OCI-LY1 (cell line): Measurements from ENCODE around the gene CHMP2A.
"Not testable (repeated sequence)": the region's sequence is repeated elsewhere in the genome, so short reads cannot be mapped to it uniquely, and the experiment has no call there.

ENCODE experiments used
- H2AFZ ChIP-seq: fragments of 200-600 bp; sonication (generic), shearing (Covaris generic); 2 replicates; pipeline ENCODE4 v1.6.0; 2014; ENCODE audit warnings: antibody characterized with exemption, mild to moderate bottlenecking, low read length
- H3F3A ChIP-seq: fragments of 200-600 bp; sonication (generic), shearing (Covaris generic); 2 replicates; pipeline ENCODE4 v1.6.0; 2014; ENCODE audit warnings: mild to moderate bottlenecking, antibody characterized with exemption, low read length, moderate library complexity; ENCODE audit not compliant: insufficient read depth
- H3K27ac ChIP-seq: fragments of 200-600 bp; sonication (generic); 2 replicates; pipeline ENCODE4 v1.5.1; 2014; ENCODE audit warnings: low read length, mixed run types, mild to moderate bottlenecking, low read depth; ENCODE audit not compliant: poor library complexity, severe bottlenecking
- H3K27me3 ChIP-seq: fragments of 200-600 bp; sonication (generic); 2 replicates; pipeline ENCODE4 v1.6.0; 2014; ENCODE audit warnings: antibody characterized with exemption, mild to moderate bottlenecking, low read length, moderate library complexity; ENCODE audit not compliant: insufficient read depth
- H3K36me3 ChIP-seq: fragments of 200-600 bp; sonication (generic); 2 replicates; pipeline ENCODE4 v1.6.1; 2014; ENCODE audit warnings: mild to moderate bottlenecking, antibody characterized with exemption, low read length, moderate library complexity, mixed read lengths; ENCODE audit not compliant: insufficient read depth
- H3K4me1 ChIP-seq: fragments of 200-600 bp; sonication (generic); 2 replicates; pipeline ENCODE4 v1.5.1; 2014; ENCODE audit warnings: mild to moderate bottlenecking, low read length, moderate library complexity; ENCODE audit not compliant: insufficient read depth, severe bottlenecking
- H3K4me2 ChIP-seq: fragments of 200-600 bp; sonication (generic), shearing (Covaris generic); 2 replicates; pipeline ENCODE4 v1.6.1; 2014; ENCODE audit warnings: low read length
- H3K4me3 ChIP-seq: fragments of 200-600 bp; sonication (generic); 2 replicates; pipeline ENCODE4 v1.5.1; 2014; ENCODE audit warnings: low read length, low read depth, mild to moderate bottlenecking, mixed read lengths; ENCODE audit not compliant: poor library complexity, severe bottlenecking
- H3K79me2 ChIP-seq: fragments of 200-600 bp; shearing (Covaris generic); 2 replicates; pipeline ENCODE4 v1.6.1; 2016; ENCODE audit warnings: mixed run types, low read length, mixed read lengths; ENCODE audit not compliant: insufficient read depth
- H3K9ac ChIP-seq: fragments of 200-600 bp; sonication (generic), shearing (Covaris generic); 2 replicates; pipeline ENCODE4 v1.6.1; 2014; ENCODE audit warnings: mild to moderate bottlenecking, low read length, mixed read lengths
- H3K9me2 ChIP-seq: fragments of 200-600 bp; sonication (generic), shearing (Covaris generic); 2 replicates; pipeline ENCODE4 v1.6.1; 2014; ENCODE audit warnings: low read depth, mild to moderate bottlenecking, low read length, mixed read lengths
- H3K9me3 ChIP-seq: fragments of 200-600 bp; shearing (Covaris generic); 2 replicates; pipeline ENCODE4 v1.6.1; 2014; ENCODE audit warnings: low read length, mixed read lengths
- H4K20me1 ChIP-seq: fragments of 200-600 bp; sonication (generic), shearing (Covaris generic); 2 replicates; pipeline ENCODE4 v1.6.0; 2016; ENCODE audit warnings: mild to moderate bottlenecking, low read length; ENCODE audit not compliant: insufficient read depth
- EZH2 ChIP-seq: fragments of 200-600 bp; sonication (generic), shearing (Covaris generic); IDR thresholded peaks from 2 replicates; pipeline ENCODE4 v1.8.0; 2017; ENCODE audit warnings: borderline replicate concordance, mixed run types, mild to moderate bottlenecking, antibody characterized with exemption, low read length, moderate library complexity, mixed read lengths
- TF ChIP-seq, protein P1 (sequence below): fragments of 200-600 bp; sonication (generic), shearing (Covaris generic); IDR thresholded peaks from 2 replicates; pipeline ENCODE4 v1.5.1; 2017; ENCODE audit warnings: mild to moderate bottlenecking, antibody characterized with exemption, low read length, moderate library complexity, mixed read lengths

The CHMP2A gene

DNA sequence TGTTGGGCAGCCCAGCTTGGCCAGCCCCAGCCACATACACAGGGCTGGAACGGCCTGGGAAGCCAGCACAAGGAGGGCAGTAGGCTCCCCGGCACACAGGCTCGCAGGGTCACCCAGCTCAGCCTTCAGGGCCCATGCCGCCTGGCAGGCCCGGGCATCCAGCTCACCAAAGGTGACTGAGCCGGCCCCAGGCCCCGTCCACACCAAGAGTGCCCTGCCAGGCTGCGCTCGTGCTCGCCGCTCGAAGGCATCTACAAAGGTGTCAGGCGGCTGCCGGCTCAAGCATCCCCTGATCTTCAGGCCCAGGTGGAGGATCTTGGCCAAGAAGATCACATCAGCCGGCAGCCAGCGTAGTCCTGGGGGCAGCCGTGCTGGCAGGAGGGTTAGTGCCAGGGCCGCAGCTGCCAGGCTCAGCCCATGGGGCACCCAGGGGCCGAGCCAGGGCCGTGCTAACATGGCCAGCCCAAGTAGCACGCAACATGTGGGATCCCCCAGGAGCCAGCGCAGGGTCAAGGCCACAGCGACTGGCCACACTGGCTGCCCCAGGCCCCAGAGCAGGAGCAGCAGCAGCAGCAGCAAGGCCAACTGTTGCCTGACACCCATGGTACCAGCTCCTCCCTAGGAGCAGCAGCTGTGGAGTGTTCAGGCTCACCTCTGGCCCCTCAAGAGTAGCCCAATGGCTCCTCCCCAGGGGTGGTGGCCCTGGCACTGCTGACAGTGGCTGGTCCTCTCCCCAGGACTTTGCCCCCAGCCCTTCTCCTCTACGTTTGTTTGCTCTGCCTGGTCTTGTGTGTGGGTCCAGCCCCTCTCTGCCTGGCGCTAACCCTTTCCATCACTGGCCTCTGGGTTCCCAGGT, 43.3 kb downstream of the CHMP2A start, which contains the start of gene SLC27A5:
Gene SLC27A5 (minus strand): TSS at position 640 of the 856 bp plus-strand sequence. CDS start 37 bp downstream, at position 603.
- no peaks in the 10 kb centered on the region for H3F3A ChIP-seq
- no peak within 1 kb of the TSS for H3K9ac ChIP-seq
- H3K4me1 ChIP-seq: peaks cover 31% of the 10 kb centered on the region
- H3K27ac ChIP-seq: no peak within 1 kb of the TSS
- TF ChIP-seq, protein P1, sequence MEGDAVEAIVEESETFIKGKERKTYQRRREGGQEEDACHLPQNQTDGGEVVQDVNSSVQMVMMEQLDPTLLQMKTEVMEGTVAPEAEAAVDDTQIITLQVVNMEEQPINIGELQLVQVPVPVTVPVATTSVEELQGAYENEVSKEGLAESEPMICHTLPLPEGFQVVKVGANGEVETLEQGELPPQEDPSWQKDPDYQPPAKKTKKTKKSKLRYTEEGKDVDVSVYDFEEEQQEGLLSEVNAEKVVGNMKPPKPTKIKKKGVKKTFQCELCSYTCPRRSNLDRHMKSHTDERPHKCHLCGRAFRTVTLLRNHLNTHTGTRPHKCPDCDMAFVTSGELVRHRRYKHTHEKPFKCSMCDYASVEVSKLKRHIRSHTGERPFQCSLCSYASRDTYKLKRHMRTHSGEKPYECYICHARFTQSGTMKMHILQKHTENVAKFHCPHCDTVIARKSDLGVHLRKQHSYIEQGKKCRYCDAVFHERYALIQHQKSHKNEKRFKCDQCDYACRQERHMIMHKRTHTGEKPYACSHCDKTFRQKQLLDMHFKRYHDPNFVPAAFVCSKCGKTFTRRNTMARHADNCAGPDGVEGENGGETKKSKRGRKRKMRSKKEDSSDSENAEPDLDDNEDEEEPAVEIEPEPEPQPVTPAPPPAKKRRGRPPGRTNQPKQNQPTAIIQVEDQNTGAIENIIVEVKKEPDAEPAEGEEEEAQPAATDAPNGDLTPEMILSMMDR: no peak
- TF ChIP-seq EZH2: no peak
- H3K36me3 ChIP-seq: peaks cover 6% of the 10 kb centered on the region
- peaks cover 5% of the 10 kb centered on the region; the same call in 1 of the 2 replicates for H3K79me2 ChIP-seq
- no peaks in the 10 kb centered on the region for H4K20me1 ChIP-seq
- H2AFZ ChIP-seq: no peak within 1 kb of the TSS
- no peak within 1 kb of the TSS for H3K4me2 ChIP-seq
- no peak within 1 kb of the TSS for H3K4me3 ChIP-seq
- H3K9me2 ChIP-seq: no peaks in the 10 kb centered on the region
- no peaks in the 10 kb centered on the region for H3K9me3 ChIP-seq
- H3K27me3 ChIP-seq: no peaks in the 10 kb centered on the region

- H3K27ac ChIP-seq: no peak overlapping the region
- no peak overlapping the region for H3K4me3 ChIP-seq
- no peaks in the 10 kb centered on the region for H3K9me2 ChIP-seq
- no peaks in the 10 kb centered on the region; the same call in 1 of the 2 replicates for H3K36me3 ChIP-seq
- H3K9me3 ChIP-seq: no peaks in the 10 kb centered on the region
- H3K9ac ChIP-seq: no peak overlapping the region
- H3F3A ChIP-seq: no peaks in the 10 kb centered on the region
- peaks cover 5% of the 10 kb centered on the region; the same call in 1 of the 2 replicates for H3K79me2 ChIP-seq
- H4K20me1 ChIP-seq: no peaks in the 10 kb centered on the region
- TF ChIP-seq EZH2: no peak
- TF ChIP-seq, protein P1: no peak
- peaks cover 18% of the 10 kb centered on the region for H3K4me1 ChIP-seq
- H3K4me2 ChIP-seq: no peak overlapping the region
- no peak overlapping the region for H2AFZ ChIP-seq
- no peaks in the 10 kb centered on the region for H3K27me3 ChIP-seq
Observed at GRCh38 chr19:58510084-58510862, 44.6 kb downstream of the CHMP2A start.

DNA sequence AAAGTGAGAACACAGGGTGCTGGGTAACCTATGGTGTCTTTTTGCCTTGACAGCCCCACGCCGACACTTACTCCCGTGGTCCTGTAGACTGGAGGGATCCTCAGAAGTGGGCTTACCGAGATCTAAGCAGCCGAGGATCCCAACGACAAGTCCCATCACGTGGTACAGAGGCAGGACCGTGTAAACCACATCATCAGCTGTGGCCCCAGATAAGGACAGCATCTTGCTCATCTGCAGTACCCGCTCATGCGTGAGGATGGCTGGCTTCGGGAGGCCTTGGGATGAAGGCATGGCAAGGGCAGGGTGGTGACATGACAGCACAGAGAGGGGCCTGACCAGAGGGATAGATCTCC, 45.2 kb downstream of the CHMP2A start:
- Histone ChIP-seq H3K27ac (no peak overlapping the region), H3K4me1 (peaks cover 12% of the 10 kb centered on the region), H4K20me1 (no peaks in the 10 kb centered on the region), H3K9ac (no peak overlapping the region), H2AFZ (no peak overlapping the region), H3K27me3 (no peaks in the 10 kb centered on the region), H3F3A (no peaks in the 10 kb centered on the region), H3K36me3 (no peaks in the 10 kb centered on the region; the same call in 1 of the 2 replicates), H3K4me2 (no peak overlapping the region), H3K4me3 (no peak overlapping the region), H3K79me2 (peaks cover 5% of the 10 kb centered on the region; the same call in 1 of the 2 replicates), H3K9me2 (no peaks in the 10 kb centered on the region), H3K9me3 (no peaks in the 10 kb centered on the region)
- TF ChIP-seq EZH2: no peak
- TF ChIP-seq, protein P1: no peak

- not testable (repeated sequence) for H3K9ac ChIP-seq, H3K27me3 ChIP-seq, H3K36me3 ChIP-seq, H3K4me1 ChIP-seq, H3K4me2 ChIP-seq, H4K20me1 ChIP-seq, H3K9me2 ChIP-seq, H3F3A ChIP-seq, H2AFZ ChIP-seq, H3K79me2 ChIP-seq, H3K4me3 ChIP-seq, H3K9me3 ChIP-seq, H3K27ac ChIP-seq
Observed at GRCh38 chr19:58507602-58508223, 47.2 kb downstream of the CHMP2A start.
